Lower leg skin (tissue), 3 donors: ENCODE measurements around the gene ACE2.

Source experiments
- POLR2A ChIP-seq, 2 donors: fragments of 450-650 bp; IDR thresholded peaks; one replicate each; pipeline ENCODE4 v1.6.1; 2016 to 2017; ENCODE audit warnings: antibody characterized with exemption in 2 of 2, mild to moderate bottlenecking in 1 of 2, moderate library complexity in 1 of 2
- TF ChIP-seq, protein P1 (sequence below), 3 donors: fragments of 450-650 bp; IDR thresholded peaks; one replicate each; pipeline ENCODE4 v1.5.1; 2016; ENCODE audit warnings: antibody characterized with exemption in 3 of 3, mild to moderate bottlenecking in 3 of 3, moderate library complexity in 2 of 3

DNA sequence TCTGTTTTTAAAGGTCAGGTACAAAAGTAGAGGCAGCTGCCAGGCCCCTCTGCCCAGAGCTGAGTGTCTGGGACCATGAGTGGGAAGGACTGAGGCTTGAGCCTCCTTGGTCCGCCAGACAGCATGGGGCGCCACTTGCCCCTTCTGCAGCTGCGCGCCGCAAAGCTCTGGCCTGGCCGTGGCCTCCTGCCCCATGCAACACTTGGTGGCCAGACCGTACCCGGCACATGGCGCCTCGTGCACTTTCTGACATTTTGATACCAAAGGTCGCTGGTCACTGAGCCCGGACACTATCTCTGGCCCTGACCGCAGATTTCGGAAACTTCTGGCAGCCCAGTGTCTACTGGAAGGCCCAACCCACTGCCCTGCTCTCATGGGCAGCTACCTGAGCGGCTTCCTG lies 45.3 kb upstream of the ACE2 start:
- TF ChIP-seq, protein P1, sequence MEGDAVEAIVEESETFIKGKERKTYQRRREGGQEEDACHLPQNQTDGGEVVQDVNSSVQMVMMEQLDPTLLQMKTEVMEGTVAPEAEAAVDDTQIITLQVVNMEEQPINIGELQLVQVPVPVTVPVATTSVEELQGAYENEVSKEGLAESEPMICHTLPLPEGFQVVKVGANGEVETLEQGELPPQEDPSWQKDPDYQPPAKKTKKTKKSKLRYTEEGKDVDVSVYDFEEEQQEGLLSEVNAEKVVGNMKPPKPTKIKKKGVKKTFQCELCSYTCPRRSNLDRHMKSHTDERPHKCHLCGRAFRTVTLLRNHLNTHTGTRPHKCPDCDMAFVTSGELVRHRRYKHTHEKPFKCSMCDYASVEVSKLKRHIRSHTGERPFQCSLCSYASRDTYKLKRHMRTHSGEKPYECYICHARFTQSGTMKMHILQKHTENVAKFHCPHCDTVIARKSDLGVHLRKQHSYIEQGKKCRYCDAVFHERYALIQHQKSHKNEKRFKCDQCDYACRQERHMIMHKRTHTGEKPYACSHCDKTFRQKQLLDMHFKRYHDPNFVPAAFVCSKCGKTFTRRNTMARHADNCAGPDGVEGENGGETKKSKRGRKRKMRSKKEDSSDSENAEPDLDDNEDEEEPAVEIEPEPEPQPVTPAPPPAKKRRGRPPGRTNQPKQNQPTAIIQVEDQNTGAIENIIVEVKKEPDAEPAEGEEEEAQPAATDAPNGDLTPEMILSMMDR (IDR thresholded peaks at IDR 0.05): no peak
- no peak for TF ChIP-seq POLR2A (IDR thresholded peaks at IDR 0.05)
